HT-29 (cell line): ENCODE results near the gene MBL2. TPM values are rescaled to one million over a fixed set of nuclear protein-coding genes. Genes with fewer than 3 reads are reported as not detected.

ENCODE experiments used
- DNase-seq: peaks from one replicate; pipeline ENCODE4 v3.0.0-alpha.2; 2015; ENCODE audit warnings: low spot score
- total RNA-seq: library from RNA; depleted of rRNA; stranded (reverse); fragments of >200 nt; shearing (Covaris generic); gene quantifications from 2 replicates; pipeline ENCODE4 v1.2.3, GENCODE V29; 2014

MBL2 gene
- total RNA-seq, 1 experiment from 2014 or later = not detected

GRCh38 chr10:52774182-52774581, 1.6 kb upstream of the MBL2 start:
- no peak for DNase-seq

GRCh38 chr10:52771534-52772445, 794 bp downstream of the MBL2 start:
- no peak for DNase-seq

GRCh38 chr10:52770904-52771303, 1.7 kb downstream of the MBL2 start:
- DNase-seq = no peak

- no peak for DNase-seq
Observed at GRCh38 chr10:52769966-52770365, 2.6 kb downstream of the MBL2 start.

GRCh38 chr10:52768001-52768532, 4.5 kb downstream of the MBL2 start:
- DNase-seq = no peak

GRCh38 chr10:52762088-52762487, 10.5 kb downstream of the MBL2 start:
- no peak for DNase-seq

GRCh38 chr10:52759154-52759553, 13.4 kb downstream of the MBL2 start:
- DNase-seq = no peak

GRCh38 chr10:52758406-52758805, 14.2 kb downstream of the MBL2 start:
- no peak for DNase-seq

GRCh38 chr10:52757773-52758172, 14.8 kb downstream of the MBL2 start:
- DNase-seq = no peak

GRCh38 chr10:52756966-52757365, 15.6 kb downstream of the MBL2 start:
- DNase-seq = no peak

- no peak for DNase-seq
Observed at GRCh38 chr10:52756295-52756694, 16.3 kb downstream of the MBL2 start.

GRCh38 chr10:52755297-52756062, 17.1 kb downstream of the MBL2 start:
- no peak for DNase-seq

GRCh38 chr10:52752801-52753445, 19.7 kb downstream of the MBL2 start:
- DNase-seq = no peak

- DNase-seq = no peak
Observed at GRCh38 chr10:52752261-52752660, 20.3 kb downstream of the MBL2 start.

- DNase-seq = no peak
Observed at GRCh38 chr10:52751337-52751736, 21.2 kb downstream of the MBL2 start.

- no peak for DNase-seq
Observed at GRCh38 chr10:52750629-52751028, 22.0 kb downstream of the MBL2 start.

- no peak for DNase-seq
Observed at GRCh38 chr10:52747694-52748093, 24.9 kb downstream of the MBL2 start.

GRCh38 chr10:52746169-52746568, 26.4 kb downstream of the MBL2 start:
- DNase-seq = no peak

GRCh38 chr10:52744057-52744805, 28.4 kb downstream of the MBL2 start:
- DNase-seq = no peak

- DNase-seq = no peak
Observed at GRCh38 chr10:52742731-52743130, 29.9 kb downstream of the MBL2 start.

GRCh38 chr10:52741851-52742250, 30.7 kb downstream of the MBL2 start:
- DNase-seq = no peak
